ENCODE results near the gene KIRREL3. TPM values are rescaled to one million over a fixed set of nuclear protein-coding genes. Genes with fewer than 3 reads are reported as not detected.

The KIRREL3 gene
- total and polyA plus RNA-seq, 2 of the 8 experiments (the other 6 are each of a cell fraction or from before 2014, with no cell fraction given), result 0.29 to 0.32 TPM

- DNase-seq (ENCODE audit: low read depth in 1 of 2, low spot score in 2 of 2) (no peak), FAIRE-seq (no peak)
- Histone ChIP-seq H3K23ac (ENCODE audit: insufficient read length) (no peak overlapping the region), H2AK5ac (ENCODE audit: low read depth, low read length) (no peak overlapping the region), H3K4me2 (ENCODE audit: insufficient read depth in 1 of 2, low read depth in 2 of 2, low read length in 2 of 2) (no peak overlapping the region), H3K56ac (replicated peaks; ENCODE audit: insufficient read length, low read depth, low read length) (no peak overlapping the region), H3K27ac (ENCODE audit: low read depth, low read length) (no peak overlapping the region), H3K4me3 (ENCODE audit: extremely low read depth in 1 of 4, insufficient read depth in 2 of 4, low read depth in 3 of 4, low read length in 4 of 4) (no peak overlapping the region), H3K27me3 (replicated peaks in 1 of 4; ENCODE audit: control insufficient read depth in 3 of 4, extremely low read depth in 1 of 4, insufficient read depth in 3 of 4, low read length in 3 of 4) (no peaks in the 10 kb centered on the region), H3K18ac (ENCODE audit: extremely low read depth, low read length) (no peak overlapping the region), H3K4ac (replicated peaks; ENCODE audit: insufficient read length, low read depth, low read length) (no peak overlapping the region), H3K9me3 (ENCODE audit: insufficient read depth in 2 of 2, low read depth in 1 of 2, low read length in 1 of 2) (no peaks in the 10 kb centered on the region), H4K8ac (ENCODE audit: extremely low read depth, insufficient read depth, low read length) (no peak overlapping the region), H4K5ac (ENCODE audit: insufficient read length, low read depth, low read length) (no peak overlapping the region), H2BK12ac (ENCODE audit: low read depth, low read length) (no peak overlapping the region), H3K9ac (replicated peaks in 1 of 4; ENCODE audit: extremely low read depth in 1 of 4, low read depth in 3 of 4, low read length in 3 of 4) (no peak overlapping the region), H2BK20ac (ENCODE audit: low read length) (no peak overlapping the region), H3K14ac (ENCODE audit: insufficient read length) (no peak overlapping the region), H3K79me2 (ENCODE audit: control insufficient read depth in 1 of 2, insufficient read depth in 2 of 2, low read length in 2 of 2) (no peaks in the 10 kb centered on the region), H4K91ac (replicated peaks; ENCODE audit: insufficient read length, low read length) (no peak overlapping the region), H3K36me3 (ENCODE audit: control insufficient read depth in 2 of 4, insufficient read depth in 4 of 4, low read length in 3 of 4) (no peaks in the 10 kb centered on the region), H2BK5ac (ENCODE audit: low read depth, low read length) (no peak overlapping the region), H3K4me1 (replicated peaks in 1 of 4; ENCODE audit: control insufficient read depth in 3 of 4, insufficient read depth in 4 of 4, low read length in 3 of 4) (peaks cover 0 to 7% (median 0%) of the 10 kb centered on the region in 4 experiments; a peak in 2 of 7 replicates), H2BK120ac (replicated peaks; ENCODE audit: low read depth, low read length) (no peak overlapping the region), H4K20me1 (replicated peaks in 1 of 2; ENCODE audit: control insufficient read depth in 1 of 2, insufficient read depth in 2 of 2, low read length in 2 of 2) (no peaks in the 10 kb centered on the region), H2BK15ac (ENCODE audit: low read length) (no peak overlapping the region), H2AFZ (ENCODE audit: low read length) (no peak overlapping the region), H3K23me2 (ENCODE audit: low read depth, low read length) (no peaks in the 10 kb centered on the region), H3K79me1 (ENCODE audit: low read depth, low read length) (no peaks in the 10 kb centered on the region; the same call in 1 of the 2 replicates)
- WGBS, 2 experiments (ENCODE audit: extremely low coverage in 1 of 2, insufficient coverage in 1 of 2, insufficient read length in 1 of 2, insufficient replicate concordance in 2 of 2, low coverage in 1 of 2, low lambda C conversion rate in 2 of 2, missing lambda C conversion rate in 1 of 2), result 89% methylated on average over 4 of the region's 4 CpGs; no CpG with 5 or more reads in 1 of the 2 experiments
- POLR2A ChIA-PET (ENCODE audit: partially characterized antibody), result no interaction called here
- CTCF ChIA-PET (ENCODE audit: partially characterized antibody), result interaction anchor here (0.6 to 1.6 kb wide), 8 partner anchors 9 to 1577 kb away, joined by 3 to 5 read pairs (median 4); no protein-coding TSS in a partner anchor
- TF ChIP-seq ZNF274 (IDR thresholded peaks at IDR 0.05; ENCODE audit: borderline replicate concordance, extremely low read depth, low read length) (no peak), FOSL1 (IDR thresholded peaks at IDR 0.05; ENCODE audit: insufficient read depth, low read depth, low read length) (no peak), CEBPB (IDR thresholded peaks at IDR 0.05; ENCODE audit: low read depth, low read length) (no peak), GABPA (IDR thresholded peaks at IDR 0.05; ENCODE audit: borderline replicate concordance, insufficient read depth, low read length) (no peak), RAD21 (IDR thresholded peaks at IDR 0.05 in 1 of 2, conservative IDR thresholded peaks at IDR 0.05 in 1 of 2; ENCODE audit: low read depth in 2 of 2, low read length in 2 of 2) (no peak), RBBP5 (IDR thresholded peaks at IDR 0.05; ENCODE audit: borderline replicate concordance, low read depth, low read length) (no peak), CREB1 (IDR thresholded peaks at IDR 0.05) (no peak)
These were observed 289.7 kb downstream of the KIRREL3 start for GRCh38 chr11:126710804-126711399.

Data from H1 (cell line).